ENCODE results near the gene AGTR1. TPM values are rescaled to one million over a fixed set of nuclear protein-coding genes. Genes with fewer than 3 reads are reported as not detected.
"Not testable (repeated sequence)": the region's sequence is repeated elsewhere in the genome, so short reads cannot be mapped to it uniquely, and the experiment has no call there.

AGTR1 gene
- total RNA-seq, 2 donors from 2014 or later, result 3.8 to 7.3 TPM

- H3K4me3 ChIP-seq, result no peak overlapping the region
- ATAC-seq (ENCODE audit: insufficient number of reproducible peaks, low FRiP score, low read depth) (no peak), DNase-seq (ENCODE audit: low spot score) (no peak)
- H3K27ac ChIP-seq, result no peak overlapping the region
- no peak for TF ChIP-seq CTCF (IDR thresholded peaks at IDR 0.05)
- no peaks in the 10 kb centered on the region for H3K27me3 ChIP-seq (replicated peaks; ENCODE audit: insufficient read depth)
- no peaks in the 10 kb centered on the region for H3K4me1 ChIP-seq (ENCODE audit: control insufficient read depth in 1 of 2, low read depth in 2 of 2)
- H3K36me3 ChIP-seq, result no peaks in the 10 kb centered on the region
- no peaks in the 10 kb centered on the region for H3K9me3 ChIP-seq
These were observed 66.6 kb downstream of the AGTR1 start for GRCh38 chr3:148763986-148764935.

- Histone ChIP-seq H3K4me1 (ENCODE audit: control insufficient read depth in 1 of 2, low read depth in 2 of 2) (no peaks in the 10 kb centered on the region), H3K4me3 (no peak overlapping the region), H3K27me3 (replicated peaks; ENCODE audit: insufficient read depth) (no peaks in the 10 kb centered on the region), H3K27ac (no peak overlapping the region), H3K36me3 (no peaks in the 10 kb centered on the region), H3K9me3 (no peaks in the 10 kb centered on the region)
- DNase-seq (ENCODE audit: low spot score) (no peak), ATAC-seq (ENCODE audit: insufficient number of reproducible peaks, low FRiP score, low read depth) (no peak)
- no peak for TF ChIP-seq CTCF (IDR thresholded peaks at IDR 0.05)
These were observed 74.7 kb downstream of the AGTR1 start for GRCh38 chr3:148772361-148772760.

DNA sequence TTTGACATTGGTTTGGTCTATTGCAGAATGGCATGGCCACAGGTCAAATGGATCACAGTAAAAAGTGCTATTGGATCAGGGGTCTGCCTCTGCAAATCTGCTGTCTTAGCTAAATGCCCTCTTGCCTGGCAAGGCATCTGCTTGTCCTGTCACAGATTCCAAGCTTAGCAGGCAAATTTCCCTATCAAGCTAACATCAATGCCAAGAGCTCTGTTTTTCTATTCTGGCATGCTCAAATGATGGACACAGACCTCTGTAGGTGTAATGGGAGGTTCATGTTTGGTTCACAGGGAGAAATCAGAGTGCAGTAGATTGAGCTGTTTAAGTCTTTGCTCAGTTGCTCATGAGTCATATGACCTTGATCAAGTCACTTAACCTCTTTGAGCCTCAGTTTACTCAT lies 75.1 kb downstream of the AGTR1 start:
- no peak for DNase-seq (ENCODE audit: low spot score)
- H3K27ac ChIP-seq, result no peak overlapping the region
- no peak for ATAC-seq (ENCODE audit: insufficient number of reproducible peaks, low FRiP score, low read depth)

DNA sequence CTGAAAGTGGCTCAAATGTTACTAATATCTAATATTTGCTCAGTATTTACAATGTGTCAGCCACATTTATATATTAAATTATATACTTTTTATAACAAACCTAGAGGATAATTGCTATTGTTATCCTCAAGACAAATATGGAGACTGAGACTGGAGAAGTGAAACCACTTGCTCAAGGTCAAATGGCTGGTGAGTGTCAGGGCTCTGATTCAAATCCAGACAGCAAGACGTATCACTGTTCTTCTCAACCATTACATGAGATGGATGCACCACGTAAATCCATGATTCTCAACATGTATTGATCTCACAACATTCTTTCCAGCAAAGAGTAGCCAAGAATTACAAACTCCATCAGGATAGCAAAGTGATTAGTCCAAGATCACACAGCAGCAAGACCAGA lies 76.1 kb downstream of the AGTR1 start:
- H3K4me3 ChIP-seq, result no peak overlapping the region
- no peak for DNase-seq (ENCODE audit: low spot score)
- no peak overlapping the region for H3K27ac ChIP-seq
- no peaks in the 10 kb centered on the region for H3K4me1 ChIP-seq (ENCODE audit: control insufficient read depth in 1 of 2, low read depth in 2 of 2)
- no peaks in the 10 kb centered on the region for H3K9me3 ChIP-seq
- no peaks in the 10 kb centered on the region for H3K36me3 ChIP-seq
- ATAC-seq (ENCODE audit: insufficient number of reproducible peaks, low FRiP score, low read depth), result no peak
- no peak for TF ChIP-seq CTCF (IDR thresholded peaks at IDR 0.05)
- H3K27me3 ChIP-seq (replicated peaks; ENCODE audit: insufficient read depth), result no peaks in the 10 kb centered on the region

More for the DNA sequence above, 75.1 kb downstream of the AGTR1 start:
- Histone ChIP-seq H3K27me3 (replicated peaks; ENCODE audit: insufficient read depth) (no peaks in the 10 kb centered on the region), H3K36me3 (no peaks in the 10 kb centered on the region), H3K9me3 (no peaks in the 10 kb centered on the region), H3K4me3 (no peak overlapping the region), H3K4me1 (ENCODE audit: control insufficient read depth in 1 of 2, low read depth in 2 of 2) (no peaks in the 10 kb centered on the region)
- no peak for TF ChIP-seq CTCF (IDR thresholded peaks at IDR 0.05)

DNA sequence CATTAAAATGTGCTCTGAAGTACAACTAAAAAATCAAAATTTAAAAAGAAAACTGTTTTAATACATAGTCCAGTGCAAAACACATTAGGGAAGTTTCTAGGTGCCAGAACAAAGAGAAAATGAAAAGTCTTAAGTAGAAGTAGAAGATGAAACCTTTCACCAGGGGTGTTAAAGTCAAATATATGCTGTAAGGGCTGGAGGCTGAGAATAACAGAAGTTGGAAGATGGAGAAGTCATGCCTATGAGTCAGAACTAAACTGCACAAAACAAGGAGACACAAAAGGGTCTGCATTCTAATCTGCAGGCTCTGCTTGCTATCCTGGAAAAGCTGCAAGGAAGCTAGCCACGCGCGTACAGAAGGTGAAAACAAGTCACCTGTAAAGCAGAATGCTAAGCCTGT lies 81.2 kb downstream of the AGTR1 start:
- Histone ChIP-seq H3K9me3 (no peaks in the 10 kb centered on the region), H3K36me3 (no peaks in the 10 kb centered on the region), H3K4me1 (ENCODE audit: control insufficient read depth in 1 of 2, low read depth in 2 of 2) (no peaks in the 10 kb centered on the region), H3K27me3 (replicated peaks; ENCODE audit: insufficient read depth) (no peaks in the 10 kb centered on the region), H3K4me3 (no peak overlapping the region), H3K27ac (no peak overlapping the region)
- no peak for TF ChIP-seq CTCF (IDR thresholded peaks at IDR 0.05)
- ATAC-seq (ENCODE audit: insufficient number of reproducible peaks, low FRiP score, low read depth), result no peak
- no peak for DNase-seq (ENCODE audit: low spot score)

GRCh38 chr3:148785026-148785425 lies 87.3 kb downstream of the AGTR1 start:
- H3K9me3 ChIP-seq; DNase-seq (ENCODE audit: low spot score); ATAC-seq (ENCODE audit: insufficient number of reproducible peaks, low FRiP score, low read depth); H3K27ac ChIP-seq; H3K27me3 ChIP-seq (replicated peaks; ENCODE audit: insufficient read depth); H3K4me3 ChIP-seq; H3K4me1 ChIP-seq (ENCODE audit: control insufficient read depth in 1 of 2, low read depth in 2 of 2); H3K36me3 ChIP-seq: not testable (repeated sequence)

- H3K36me3 ChIP-seq; H3K27ac ChIP-seq; H3K9me3 ChIP-seq; H3K27me3 ChIP-seq (replicated peaks; ENCODE audit: insufficient read depth); H3K4me3 ChIP-seq; DNase-seq (ENCODE audit: low spot score); ATAC-seq (ENCODE audit: insufficient number of reproducible peaks, low FRiP score, low read depth); H3K4me1 ChIP-seq (ENCODE audit: control insufficient read depth in 1 of 2, low read depth in 2 of 2): not testable (repeated sequence)
These were observed 88.5 kb downstream of the AGTR1 start for GRCh38 chr3:148786159-148786558.
